A673 (cell line): Measurements from ENCODE around the gene ZNF638.

Experiments used
- CTCF ChIP-seq: fragments of 300-800, 200-600 bp; sonication (generic); conservative IDR thresholded peaks from 2 replicates; pipeline ENCODE4 v1.5.1; 2017; ENCODE audit warnings: low read depth, mild to moderate bottlenecking, antibody characterized with exemption, low read length, moderate library complexity, mixed read lengths
- EZH2 ChIP-seq: fragments of 200-600 bp; sonication (generic); IDR thresholded peaks from 2 replicates; pipeline ENCODE4 v1.6.1; 2017; ENCODE audit warnings: borderline replicate concordance, low read depth, mild to moderate bottlenecking, mixed read lengths, antibody characterized with exemption, low read length; ENCODE audit not compliant: poor library complexity, severe bottlenecking

- TF ChIP-seq CTCF: no peak
- TF ChIP-seq EZH2: no peak
Observed at GRCh38 chr2:71455011-71455740, 123.6 kb downstream of the ZNF638 start.
